Stimulated activated CD8-positive, alpha-beta memory T cell treated with anti-CD3 and anti-CD28 coated beads, Interleukin-15, amount 100 ng/mL, for 24 hours (primary cell): Measurements from ENCODE around the gene POGZ.
A peak's percentile ranks its signal among the peaks of the same experiment; 100 is the strongest.
"Not testable (repeated sequence)": the region's sequence is repeated elsewhere in the genome, so short reads cannot be mapped to it uniquely, and the experiment has no call there.

Experiments
- DNase-seq: peaks from one replicate; pipeline ENCODE4 v3.0.0-alpha.2; 2020; ENCODE audit warnings: low read depth

The POGZ gene

GRCh38 chr1:151419819-151420218, 39.5 kb downstream of the POGZ start:
- DNase-seq = no peak

- DNase-seq = no peak
Measured at GRCh38 chr1:151418081-151418480, 41.2 kb downstream of the POGZ start.

- DNase-seq = no peak
Measured at GRCh38 chr1:151416231-151416630, 43.1 kb downstream of the POGZ start.

GRCh38 chr1:151411884-151412283, 47.4 kb downstream of the POGZ start:
- DNase-seq = no peak

- no peak for DNase-seq
Measured at GRCh38 chr1:151408891-151409290, 50.4 kb downstream of the POGZ start.

GRCh38 chr1:151407304-151407703, 52.0 kb downstream of the POGZ start:
- no peak for DNase-seq

GRCh38 chr1:151406176-151406575, 53.1 kb downstream of the POGZ start:
- DNase-seq = no peak

- DNase-seq = no peak
Measured at GRCh38 chr1:151405187-151405951, 53.9 kb downstream of the POGZ start.

GRCh38 chr1:151403612-151404011, 55.7 kb downstream of the POGZ start:
- no peak for DNase-seq

- DNase-seq = no peak
Measured at GRCh38 chr1:151402764-151403163, 56.5 kb downstream of the POGZ start.

- DNase-seq = no peak
Measured at GRCh38 chr1:151401860-151402259, 57.4 kb downstream of the POGZ start.

- no peak for DNase-seq
Measured at GRCh38 chr1:151401125-151401788, 58.0 kb downstream of the POGZ start.

- peak; percentile 39 for DNase-seq
Measured at GRCh38 chr1:151399324-151400171, 59.7 kb downstream of the POGZ start, which contains the start of gene PSMB4. Gene PSMB4, plus strand, starts transcription at chr1:151399573. Its CDS starts 15 bp downstream, at chr1:151399588.

- not testable (repeated sequence) for DNase-seq
Measured at GRCh38 chr1:151396265-151396664, 63.0 kb downstream of the POGZ start.

- DNase-seq = no peak
Measured at GRCh38 chr1:151393583-151393982, 65.7 kb downstream of the POGZ start.

GRCh38 chr1:151391079-151391563, 68.2 kb downstream of the POGZ start:
- no peak for DNase-seq

GRCh38 chr1:151390221-151391078, 68.8 kb downstream of the POGZ start:
- DNase-seq = not testable (repeated sequence)

- DNase-seq = no peak
Measured at GRCh38 chr1:151386002-151386401, 73.3 kb downstream of the POGZ start.

- no peak for DNase-seq
Measured at GRCh38 chr1:151384584-151384983, 74.7 kb downstream of the POGZ start.

- DNase-seq = no peak
Measured at GRCh38 chr1:151377150-151377884, 82.0 kb downstream of the POGZ start.

GRCh38 chr1:151373196-151373595, 86.1 kb downstream of the POGZ start:
- no peak for DNase-seq
